Fibroblast of skin of right quadriceps (primary cell): Measurements from ENCODE around the gene BCL6.
"Not testable (repeated sequence)": the region's sequence is repeated elsewhere in the genome, so short reads cannot be mapped to it uniquely, and the experiment has no call there.

Experiments
- DNase-seq: peaks from one replicate; pipeline ENCODE4 v3.0.0-alpha.2; 2013

Gene BCL6

DNA sequence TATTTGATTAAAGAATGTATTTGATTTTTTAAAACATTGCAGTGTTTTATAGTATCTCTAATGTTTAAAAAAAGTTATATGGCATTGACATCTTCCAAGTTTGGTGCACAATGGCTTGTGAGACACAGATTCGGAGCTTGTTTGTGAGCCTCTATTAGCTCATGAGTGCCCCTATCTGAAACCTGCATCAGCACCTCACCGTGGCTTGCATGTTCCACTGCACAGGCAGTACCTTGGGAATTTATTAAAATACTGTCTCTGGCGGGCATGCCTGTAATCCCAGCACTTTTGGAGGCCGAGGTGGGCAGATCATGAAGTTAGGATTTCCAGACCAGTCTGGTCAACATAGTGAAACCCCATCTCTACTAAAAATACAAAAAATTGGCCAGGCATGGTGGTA lies 36.1 kb downstream of the BCL6 start:
- no peak for DNase-seq

DNA sequence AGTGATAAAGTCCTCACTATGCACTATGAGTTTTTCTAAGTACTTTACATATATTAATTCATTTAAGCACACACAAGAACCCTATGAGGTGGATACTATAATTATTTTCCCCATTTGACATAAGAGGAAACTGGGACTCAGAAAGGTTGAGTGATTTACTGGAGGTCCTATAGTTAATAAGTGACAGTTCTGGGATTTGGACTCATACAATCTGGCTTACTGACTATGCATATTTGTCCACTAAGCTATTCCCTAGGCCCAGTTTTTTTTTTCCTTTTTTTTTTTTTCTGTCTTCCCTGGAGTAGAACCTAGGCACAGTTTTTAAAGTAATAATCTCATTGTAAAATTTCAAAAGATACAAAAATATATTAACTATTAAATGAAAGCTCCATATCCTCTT lies 36.6 kb downstream of the BCL6 start:
- DNase-seq, result no peak

DNA sequence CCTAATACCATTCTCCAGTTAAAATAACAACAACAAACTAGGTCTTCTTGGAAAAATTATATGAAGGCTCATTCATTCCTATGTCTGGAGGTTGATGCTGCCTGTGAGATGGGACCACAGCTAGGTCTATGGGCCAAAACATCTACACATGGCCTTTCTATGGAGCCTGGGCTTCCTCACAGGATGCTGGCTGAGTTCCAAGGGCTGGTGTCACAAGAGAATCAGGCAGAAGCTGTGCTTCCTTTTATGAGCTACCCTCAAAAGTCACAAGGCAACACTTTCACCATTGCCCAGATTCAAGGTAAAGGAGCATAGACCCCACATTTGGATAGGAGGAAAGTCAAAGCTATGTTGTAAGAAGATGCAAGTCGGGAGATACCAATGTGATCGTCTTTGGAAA lies 38.3 kb downstream of the BCL6 start:
- peak; percentile 4 for DNase-seq

DNA sequence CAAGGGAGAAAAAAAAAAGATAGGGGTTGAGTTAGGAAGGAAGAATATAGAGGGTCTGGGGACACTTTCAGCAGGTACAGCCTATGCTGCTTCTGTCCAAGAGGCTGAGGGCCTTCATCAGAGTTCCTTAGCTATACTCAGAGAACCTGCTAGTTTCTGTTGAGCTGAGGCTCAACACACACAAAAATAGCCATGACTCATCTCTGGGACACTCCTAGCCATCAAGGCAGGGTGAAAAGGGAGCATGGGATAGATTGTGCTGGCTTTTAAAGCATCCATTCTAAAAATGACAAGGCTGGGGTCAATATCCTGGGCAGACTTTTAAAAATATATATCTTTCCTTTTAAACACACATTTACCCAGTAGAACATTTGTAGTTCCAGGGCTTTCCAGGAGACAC lies 40.1 kb downstream of the BCL6 start:
- no peak for DNase-seq

DNA sequence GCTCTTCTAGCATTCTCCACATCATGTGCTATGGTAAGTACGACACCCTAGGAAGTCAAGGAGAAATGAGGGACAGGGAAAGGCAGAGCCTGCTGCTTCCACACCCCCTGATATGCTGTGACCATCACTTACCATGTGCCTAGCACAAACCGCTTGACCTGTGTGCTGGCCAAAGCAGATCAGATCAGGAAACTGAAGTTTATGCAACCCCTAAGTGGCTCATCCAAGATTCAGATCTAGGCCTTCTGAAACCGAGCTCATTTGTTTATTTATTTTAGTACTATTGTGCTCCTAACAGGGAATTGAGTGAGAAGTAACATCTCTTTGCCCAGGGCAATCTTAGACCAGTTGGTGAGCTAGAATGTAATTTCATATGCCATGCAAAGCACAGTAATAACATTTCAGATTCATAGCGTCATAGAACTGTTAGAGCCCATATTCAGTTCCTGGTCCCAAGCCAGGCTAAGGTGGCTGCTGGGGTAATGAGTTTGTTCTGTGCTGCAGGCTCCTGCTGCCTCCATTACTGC lies 42.7 kb downstream of the BCL6 start, which contains the start of gene RTP2:
Gene RTP2, minus strand, starts transcription at position 51 of the 527 bp plus-strand sequence. CDS start 429 bp downstream, outside the sequence.
- DNase-seq, result no peak

DNA sequence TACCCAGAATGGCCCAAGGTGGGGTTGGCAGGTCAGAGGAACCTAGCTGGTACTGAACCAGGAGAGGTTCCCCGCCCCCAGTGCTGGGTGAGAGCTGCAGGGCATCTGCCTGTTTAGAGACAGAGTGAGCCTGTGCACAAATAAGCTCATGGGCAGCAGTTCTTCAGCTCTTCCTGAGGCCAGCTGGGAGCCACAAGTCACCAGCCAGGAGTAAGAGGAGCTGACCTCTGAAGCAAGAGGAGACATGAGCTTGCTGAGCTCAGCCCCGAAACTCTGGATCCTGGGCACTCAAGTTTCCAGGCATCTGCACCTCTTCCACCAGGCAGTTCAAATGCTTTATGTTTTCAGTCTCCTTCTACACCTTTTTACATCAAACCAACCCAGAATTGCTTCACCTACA lies 45.0 kb downstream of the BCL6 start:
- DNase-seq, result no peak

DNA sequence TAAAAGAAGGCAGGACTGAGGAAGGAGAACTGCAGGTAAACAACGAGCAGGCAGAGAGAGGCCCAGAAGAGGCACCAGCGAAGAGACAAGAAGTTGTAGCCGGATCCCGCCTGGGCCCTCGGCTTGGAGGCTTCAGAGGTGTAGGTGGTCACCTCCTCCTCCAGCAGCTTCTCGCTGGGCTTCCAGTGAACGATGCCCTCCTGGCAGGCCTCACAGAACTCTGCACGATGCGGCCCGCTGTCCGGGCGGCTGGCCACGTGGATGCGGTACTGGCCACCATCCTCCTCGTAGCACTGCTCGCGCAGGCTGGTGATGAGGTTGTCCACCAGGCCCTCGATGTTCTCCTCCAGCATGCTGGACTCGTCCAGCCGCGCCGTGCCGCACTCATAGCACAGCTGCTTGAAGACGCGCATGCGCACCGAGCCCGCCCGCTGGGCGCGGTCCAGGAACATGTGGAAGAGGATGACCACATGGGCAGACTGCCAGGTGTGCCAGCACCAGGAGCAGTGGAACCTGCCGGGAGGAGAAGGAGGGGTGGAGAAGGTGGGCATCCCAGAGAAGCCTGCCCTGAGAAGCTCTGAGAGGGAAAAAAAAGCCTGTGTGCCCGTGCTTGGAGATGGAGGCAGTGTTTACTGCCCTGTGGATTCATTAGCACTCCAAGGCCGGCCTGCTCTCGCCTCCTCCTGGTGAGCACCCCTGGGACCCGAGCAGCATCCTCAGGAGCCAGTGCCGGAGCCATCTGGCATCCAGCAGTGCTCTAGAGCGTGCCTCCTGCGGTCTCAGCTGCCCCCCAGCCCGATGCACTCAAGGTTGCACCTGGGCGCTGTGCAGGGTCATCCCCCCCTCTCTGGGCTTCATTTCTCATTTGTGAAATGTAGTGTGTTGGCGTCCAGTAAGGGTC lies 46.5 kb downstream of the BCL6 start:
- no peak for DNase-seq

DNA sequence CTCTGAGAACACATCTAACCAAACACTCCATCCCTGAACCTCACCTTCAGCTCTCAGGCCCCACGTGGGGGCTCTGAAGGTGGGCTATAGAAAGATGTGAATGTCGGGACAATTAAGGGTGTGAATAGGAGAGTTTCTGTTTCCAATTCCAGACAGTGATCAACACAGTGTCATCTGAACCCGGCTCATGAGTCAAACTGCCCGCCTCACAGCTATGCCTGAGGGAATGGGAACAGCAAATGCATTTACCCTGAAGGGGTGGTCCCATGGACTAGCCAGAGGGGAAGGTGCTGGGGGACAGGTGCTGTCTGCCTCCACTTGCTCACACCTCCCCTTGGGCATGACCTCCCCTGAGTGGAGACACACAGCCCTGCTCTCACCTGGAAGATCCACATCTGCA lies 49.2 kb downstream of the BCL6 start:
- DNase-seq, result no peak

DNA sequence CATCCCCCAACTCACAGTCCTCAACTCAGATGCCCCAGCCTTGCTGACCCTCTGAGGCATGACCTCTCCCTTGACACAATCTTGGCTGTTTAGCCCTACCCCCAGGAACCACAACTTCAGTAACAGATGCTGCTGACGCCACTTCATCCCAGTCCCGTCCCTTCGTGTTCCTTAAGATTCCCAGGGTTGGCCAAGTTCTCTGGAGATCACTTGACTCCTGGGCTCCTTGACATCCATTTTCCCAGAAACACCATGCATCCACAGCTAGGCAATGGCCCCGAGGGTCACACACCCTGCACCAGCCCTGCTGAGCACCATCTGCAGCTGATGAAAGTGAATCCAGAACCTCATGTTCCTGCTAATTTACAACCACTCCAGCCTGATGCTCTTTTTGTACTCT lies 49.8 kb downstream of the BCL6 start:
- no peak for DNase-seq

DNA sequence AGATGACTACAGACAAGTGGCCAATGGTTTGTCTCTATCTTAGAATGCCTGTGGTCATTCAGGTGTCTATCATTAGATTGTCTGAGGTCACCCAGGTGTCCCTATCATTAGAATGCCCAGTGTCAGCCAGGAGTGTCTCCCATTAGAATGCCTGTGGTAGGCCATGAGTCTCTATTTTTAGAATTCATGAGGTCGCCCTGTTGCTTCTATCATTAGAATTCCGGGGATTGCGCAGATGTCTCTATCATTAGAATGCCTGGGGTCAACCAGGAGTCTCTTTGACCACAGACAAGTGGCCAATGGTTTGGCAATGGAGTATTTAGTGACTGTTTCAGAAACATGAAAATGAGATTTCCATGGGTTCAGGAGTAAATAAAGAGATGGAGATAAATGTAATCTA lies 50.5 kb downstream of the BCL6 start:
- peak; percentile 39 for DNase-seq

DNA sequence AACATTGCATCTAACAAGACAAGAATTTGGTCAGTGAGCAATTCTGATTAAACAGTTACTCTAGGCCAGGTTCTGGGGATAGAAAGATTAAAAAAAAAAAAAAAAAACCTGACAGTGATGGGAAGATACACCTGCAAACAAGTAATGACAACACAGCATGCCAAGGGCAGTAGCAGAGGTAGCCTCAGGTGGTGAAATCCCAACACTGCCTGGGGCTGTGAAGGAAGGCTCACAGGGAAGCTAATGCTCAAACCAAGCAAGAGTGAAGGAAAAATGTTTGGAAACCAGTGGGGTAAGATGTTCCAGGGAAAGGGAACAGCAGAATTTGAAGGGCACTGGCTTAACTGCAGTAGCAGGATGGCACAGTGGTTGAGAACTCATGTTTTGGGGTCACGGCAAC lies 51.8 kb downstream of the BCL6 start:
- no peak for DNase-seq

DNA sequence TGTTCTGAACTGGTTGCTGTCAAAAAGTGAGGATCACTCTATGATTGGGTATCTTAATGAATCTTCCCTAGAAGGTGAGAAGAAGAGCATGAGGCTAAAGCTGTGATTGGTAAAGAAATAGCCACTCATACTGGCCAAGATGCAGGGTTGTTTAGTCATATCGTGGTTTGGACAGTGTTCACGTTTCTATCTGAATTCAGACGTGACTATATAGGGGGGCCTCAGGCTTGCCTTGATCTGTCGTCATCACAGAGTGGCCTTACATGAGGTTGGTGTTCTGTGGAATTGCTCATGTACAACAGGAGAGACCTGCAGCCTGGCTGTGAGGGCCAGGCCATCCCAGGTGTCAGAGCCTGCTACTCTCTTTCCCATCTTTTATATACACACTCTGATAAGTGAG lies 55.3 kb downstream of the BCL6 start:
- DNase-seq, result peak; percentile 42

DNA sequence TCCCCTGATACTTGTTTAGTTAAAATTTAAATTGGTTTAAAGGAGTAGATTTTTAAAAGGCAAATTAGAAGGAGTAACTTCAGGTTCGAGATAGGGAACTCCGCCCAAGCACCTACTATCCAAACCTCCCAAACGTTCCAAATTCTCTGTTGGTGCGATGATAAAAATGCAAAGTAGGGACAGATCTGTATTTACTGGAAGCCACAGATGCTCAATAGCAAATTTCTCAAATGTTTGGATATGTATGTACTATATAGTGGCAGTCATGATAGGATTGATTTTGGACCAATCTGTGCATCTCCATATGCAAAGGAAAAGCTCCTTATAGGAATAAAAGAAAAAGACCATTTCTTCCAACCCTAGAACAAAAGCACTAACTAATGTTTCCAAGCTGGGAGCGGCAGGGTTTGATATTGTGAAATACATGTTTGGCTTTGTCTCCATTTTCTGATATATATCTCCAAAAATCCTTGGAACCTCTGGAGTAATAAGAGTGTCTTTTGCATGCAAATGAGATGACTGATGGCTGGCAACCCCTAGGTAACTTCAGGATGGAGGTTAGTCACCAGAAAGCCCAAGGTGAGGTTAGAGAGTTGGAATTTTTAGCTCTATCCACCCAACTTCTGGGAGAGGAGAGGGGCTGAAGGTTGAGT lies 58.5 kb downstream of the BCL6 start:
- no peak for DNase-seq

DNA sequence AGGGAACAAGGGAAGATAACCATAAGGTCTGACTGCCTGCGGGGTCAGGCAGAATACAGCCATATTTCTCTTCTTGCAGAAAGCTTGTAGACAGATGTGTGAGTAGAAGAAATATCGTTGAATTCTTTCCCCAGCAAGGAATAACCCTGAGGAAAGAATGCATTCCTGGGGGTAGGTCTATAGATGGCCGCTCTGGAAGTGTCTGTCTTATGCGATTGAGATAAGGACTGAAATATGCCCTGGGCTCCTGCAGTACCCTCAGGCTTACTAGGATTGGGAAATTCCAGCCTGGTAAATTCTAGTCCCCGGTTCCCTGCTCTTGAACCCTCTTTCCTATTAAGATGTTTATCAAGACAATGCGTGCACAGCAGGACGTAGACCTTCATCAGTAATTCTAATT lies 59.3 kb downstream of the BCL6 start:
- no peak for DNase-seq

DNA sequence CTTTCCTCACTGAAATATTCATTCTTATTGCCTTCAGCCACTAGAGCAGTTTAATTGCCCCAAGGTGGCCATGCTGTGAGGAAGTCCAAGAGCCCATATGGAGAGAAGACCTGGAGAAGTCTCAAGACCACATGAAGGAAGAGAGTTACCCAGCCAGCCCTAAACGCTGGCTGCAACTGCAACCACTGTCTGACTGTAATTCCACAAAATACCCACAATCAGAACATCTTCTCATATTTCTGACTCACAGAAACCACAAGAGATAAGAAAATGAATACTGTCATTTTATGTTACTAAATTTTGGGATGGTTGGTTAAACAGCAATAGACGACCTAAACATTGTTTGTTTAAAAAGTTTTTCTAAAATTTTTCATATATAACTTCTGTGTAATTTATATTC lies 60.4 kb downstream of the BCL6 start:
- peak; percentile 18 for DNase-seq

DNA sequence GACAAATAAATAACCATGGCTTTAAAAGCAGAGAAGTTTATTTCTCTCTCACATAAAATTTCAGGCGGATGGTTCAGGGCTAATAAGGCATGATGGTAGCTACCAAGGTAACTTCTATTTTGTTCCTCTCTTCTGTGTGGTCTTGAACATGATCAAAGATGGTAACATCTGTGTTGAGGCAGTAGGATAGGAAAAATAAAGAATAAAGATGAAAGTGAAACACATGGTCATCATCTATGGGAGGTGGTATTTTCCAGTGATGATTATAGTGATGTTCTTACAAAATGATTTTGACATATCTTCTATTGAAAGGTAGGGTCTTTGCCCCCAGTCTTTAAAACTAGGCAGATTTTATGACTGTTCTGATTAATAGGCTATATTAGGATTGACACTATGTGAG lies 60.8 kb downstream of the BCL6 start:
- no peak for DNase-seq

DNA sequence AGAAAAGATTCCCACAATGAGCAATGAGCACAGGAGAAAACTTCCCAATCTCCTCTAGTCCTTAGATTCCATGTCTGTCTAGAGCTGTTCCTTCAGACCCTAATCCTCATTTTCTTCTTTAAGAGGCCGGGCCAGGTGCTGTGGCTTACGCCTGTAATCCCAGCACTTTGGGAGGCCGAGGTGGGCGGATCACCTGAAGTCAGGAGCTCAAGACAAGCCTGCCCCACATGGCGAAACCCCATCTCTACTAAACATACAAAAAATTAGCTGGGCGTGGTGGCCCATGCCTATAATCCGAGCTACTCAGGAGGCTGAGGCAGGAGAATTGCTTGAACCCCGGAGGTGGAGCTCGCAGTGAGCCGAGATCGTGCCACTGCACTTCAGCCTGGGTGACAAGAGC lies 63.5 kb downstream of the BCL6 start:
- not testable (repeated sequence) for DNase-seq

DNA sequence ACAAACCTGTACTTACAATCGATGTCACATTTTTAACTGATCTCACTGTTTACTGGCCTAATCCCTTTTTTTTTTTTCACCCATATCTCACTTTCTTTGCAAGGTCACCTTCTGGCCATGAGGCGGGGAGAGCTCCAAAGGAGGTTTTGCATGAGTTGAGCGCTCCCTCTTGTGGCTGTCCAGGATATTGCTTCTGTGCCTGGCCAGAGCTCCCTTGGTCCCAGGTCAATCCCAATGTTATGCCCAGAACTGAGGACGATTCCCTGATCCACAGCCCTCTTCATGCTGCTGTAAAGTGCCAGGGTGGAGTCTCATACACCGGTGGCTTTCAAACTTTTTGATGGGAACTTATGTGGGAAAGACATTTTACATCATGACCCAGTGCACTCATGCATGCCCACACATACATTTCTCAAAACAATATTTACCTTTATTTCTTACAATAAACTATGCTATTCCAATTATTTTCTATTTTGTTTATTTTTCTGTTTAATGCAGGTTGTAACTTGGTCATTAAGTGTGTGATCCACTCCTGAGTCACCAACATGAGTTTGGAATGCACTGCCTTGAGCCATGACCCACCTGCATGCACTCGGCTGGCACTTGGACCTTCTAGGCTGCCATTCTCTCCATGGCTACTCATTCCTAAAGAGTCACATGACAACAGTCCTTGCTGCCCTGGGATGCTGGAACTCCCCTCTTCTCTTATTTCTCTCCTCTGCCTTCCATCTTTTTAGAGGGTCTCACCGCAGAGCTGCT lies 65.5 kb downstream of the BCL6 start:
- DNase-seq, result peak; percentile 66

DNA sequence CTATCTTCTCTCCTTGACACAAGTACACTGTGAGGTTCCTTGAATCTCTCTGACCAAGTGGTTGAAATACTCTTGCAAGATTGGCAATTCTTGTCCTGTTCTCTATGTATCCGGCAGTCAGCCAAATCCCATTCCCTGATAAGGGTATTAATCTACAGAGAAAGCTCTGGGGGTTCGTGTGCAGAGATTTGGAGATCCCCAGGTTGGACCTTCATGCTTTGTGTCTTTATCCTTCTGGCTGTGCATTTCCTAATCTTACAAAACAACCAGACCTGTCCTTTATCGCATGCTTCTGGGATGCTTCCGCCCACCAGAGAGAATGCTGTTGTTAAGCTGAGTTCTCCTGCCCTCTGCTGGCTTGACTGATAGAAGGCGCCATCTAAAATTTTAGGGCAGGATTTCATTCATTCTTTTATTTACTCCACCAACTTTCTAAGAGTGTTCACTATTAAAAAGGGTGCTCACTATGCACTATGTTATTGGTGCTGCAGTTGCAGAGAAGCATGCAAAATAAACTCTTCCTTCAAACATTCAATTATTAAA lies 66.5 kb downstream of the BCL6 start:
- DNase-seq, result peak; percentile 67

DNA sequence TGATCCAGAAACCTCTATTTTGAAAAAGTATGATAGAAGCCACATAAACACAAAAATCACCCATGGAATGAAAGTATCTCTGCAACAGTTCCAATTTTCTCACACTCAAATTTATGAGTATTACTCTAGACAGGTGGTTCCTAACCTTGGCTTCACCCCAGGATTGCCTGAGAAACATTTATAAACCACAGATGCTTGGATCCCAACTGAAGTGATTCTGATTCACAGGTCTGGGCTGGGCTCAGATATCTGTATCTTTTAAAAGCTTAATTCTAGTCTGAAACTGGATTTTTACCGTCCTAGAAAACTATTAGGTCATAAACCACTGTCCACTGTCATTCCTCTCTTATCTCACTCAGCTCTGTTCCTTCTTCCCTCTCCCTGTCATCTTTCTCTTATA lies 67.7 kb downstream of the BCL6 start:
- no peak for DNase-seq

DNA sequence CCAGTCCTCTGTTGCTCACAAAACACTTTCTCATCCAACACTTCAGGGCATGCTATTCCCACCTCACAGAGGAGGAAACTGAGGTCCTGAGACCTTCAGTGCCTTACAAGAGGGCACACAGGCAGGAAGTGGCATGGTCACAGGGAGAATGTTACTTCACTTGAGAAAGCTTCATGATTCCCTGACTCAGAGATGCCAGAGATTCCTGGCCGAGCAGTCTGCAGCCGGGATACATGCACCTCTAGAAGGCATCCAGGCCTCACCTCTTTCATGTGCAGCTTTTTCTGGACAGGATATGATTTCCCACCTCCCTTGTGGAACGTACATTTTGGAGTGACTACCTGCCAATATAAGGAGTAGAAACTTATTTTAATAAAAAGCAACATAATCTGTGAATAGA lies 72.3 kb downstream of the BCL6 start:
- DNase-seq, result no peak
